RPMI8226 (cell line): ENCODE measurements around the gene ANKRD44.
"Not testable (repeated sequence)": the region's sequence is repeated elsewhere in the genome, so short reads cannot be mapped to it uniquely, and the experiment has no call there.

Experiments
- DNase-seq: peaks from one replicate; pipeline ENCODE4 v3.0.0-alpha.2; 2015

Gene ANKRD44

GRCh38 chr2:197010200-197011020, 300.2 kb downstream of the ANKRD44 start:
- DNase-seq, result no peak

GRCh38 chr2:197008741-197009341, 301.7 kb downstream of the ANKRD44 start:
- not testable (repeated sequence) for DNase-seq

- no peak for DNase-seq
These were observed 302.6 kb downstream of the ANKRD44 start for GRCh38 chr2:197007716-197008628.

GRCh38 chr2:197001921-197002320, 308.7 kb downstream of the ANKRD44 start:
- no peak for DNase-seq

- no peak for DNase-seq
These were observed 314.7 kb downstream of the ANKRD44 start for GRCh38 chr2:196995757-196996314.

- no peak for DNase-seq
These were observed 315.8 kb downstream of the ANKRD44 start for GRCh38 chr2:196994764-196995163.

- DNase-seq, result no peak
These were observed 317.0 kb downstream of the ANKRD44 start for GRCh38 chr2:196993617-196994016.

GRCh38 chr2:196992466-196992865, 318.1 kb downstream of the ANKRD44 start:
- no peak for DNase-seq

- no peak for DNase-seq
These were observed 319.7 kb downstream of the ANKRD44 start for GRCh38 chr2:196990788-196991461.

- no peak for DNase-seq
These were observed 320.5 kb downstream of the ANKRD44 start for GRCh38 chr2:196990092-196990491.

GRCh38 chr2:196989496-196989895, 321.1 kb downstream of the ANKRD44 start:
- DNase-seq, result no peak

GRCh38 chr2:196988639-196989038, 321.9 kb downstream of the ANKRD44 start:
- DNase-seq, result no peak

GRCh38 chr2:196987649-196988364, 322.8 kb downstream of the ANKRD44 start:
- peak; percentile 14 for DNase-seq

- no peak for DNase-seq
These were observed 323.3 kb downstream of the ANKRD44 start for GRCh38 chr2:196987298-196987648.

- DNase-seq, result no peak
These were observed 324.9 kb downstream of the ANKRD44 start for GRCh38 chr2:196985511-196986183.

- no peak for DNase-seq
These were observed 325.7 kb downstream of the ANKRD44 start for GRCh38 chr2:196984903-196985302.

GRCh38 chr2:196983934-196984333, 326.6 kb downstream of the ANKRD44 start:
- DNase-seq, result no peak

- DNase-seq, result no peak
These were observed 330.1 kb downstream of the ANKRD44 start for GRCh38 chr2:196980473-196980872.

GRCh38 chr2:196980001-196980400, 330.6 kb downstream of the ANKRD44 start:
- DNase-seq, result no peak

- no peak for DNase-seq
These were observed 333.1 kb downstream of the ANKRD44 start for GRCh38 chr2:196977507-196977906.

GRCh38 chr2:196974970-196975369, 335.6 kb downstream of the ANKRD44 start:
- DNase-seq, result no peak
